Neural progenitor cell (in vitro differentiated cells): ENCODE results near the gene HCFC1.

Experiments
- EZH2 ChIP-seq: fragments of 200-600 bp; sonication (generic); IDR thresholded peaks from 2 replicates; pipeline ENCODE4 v1.6.1; 2017; ENCODE audit warnings: antibody characterized with exemption, mild to moderate bottlenecking, moderate library complexity
- EZH2phosphoT487 ChIP-seq: fragments of 200-600 bp; sonication (generic); IDR thresholded peaks from 2 replicates; pipeline ENCODE4 v1.6.1; 2017; ENCODE audit warnings: antibody characterized with exemption
- TF ChIP-seq, protein P1 (sequence below): fragments of 200-600 bp; sonication (generic); IDR thresholded peaks from 2 replicates; pipeline ENCODE4 v1.5.1; 2017; ENCODE audit warnings: antibody characterized with exemption, mild to moderate bottlenecking

DNA sequence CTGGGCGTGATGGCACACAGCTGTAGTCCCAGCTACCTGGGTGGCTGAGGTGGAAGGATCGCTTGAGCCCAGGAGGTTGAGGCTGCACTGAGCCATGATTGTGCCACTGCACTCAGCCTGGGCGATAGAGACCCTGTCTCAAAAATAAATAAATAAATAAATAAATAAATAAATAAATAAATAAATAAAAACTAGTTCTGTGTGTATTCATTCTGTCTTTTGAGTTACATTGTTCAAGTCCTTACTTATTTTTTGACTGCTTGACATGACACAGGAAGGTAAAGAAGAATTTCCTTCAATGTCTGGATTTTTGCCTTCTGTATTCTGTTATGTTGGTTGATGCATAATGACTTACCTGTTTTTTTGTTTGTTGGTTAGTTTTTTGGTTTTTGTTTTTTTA is 34.6 kb downstream of the HCFC1 start:
- TF ChIP-seq, protein P1, sequence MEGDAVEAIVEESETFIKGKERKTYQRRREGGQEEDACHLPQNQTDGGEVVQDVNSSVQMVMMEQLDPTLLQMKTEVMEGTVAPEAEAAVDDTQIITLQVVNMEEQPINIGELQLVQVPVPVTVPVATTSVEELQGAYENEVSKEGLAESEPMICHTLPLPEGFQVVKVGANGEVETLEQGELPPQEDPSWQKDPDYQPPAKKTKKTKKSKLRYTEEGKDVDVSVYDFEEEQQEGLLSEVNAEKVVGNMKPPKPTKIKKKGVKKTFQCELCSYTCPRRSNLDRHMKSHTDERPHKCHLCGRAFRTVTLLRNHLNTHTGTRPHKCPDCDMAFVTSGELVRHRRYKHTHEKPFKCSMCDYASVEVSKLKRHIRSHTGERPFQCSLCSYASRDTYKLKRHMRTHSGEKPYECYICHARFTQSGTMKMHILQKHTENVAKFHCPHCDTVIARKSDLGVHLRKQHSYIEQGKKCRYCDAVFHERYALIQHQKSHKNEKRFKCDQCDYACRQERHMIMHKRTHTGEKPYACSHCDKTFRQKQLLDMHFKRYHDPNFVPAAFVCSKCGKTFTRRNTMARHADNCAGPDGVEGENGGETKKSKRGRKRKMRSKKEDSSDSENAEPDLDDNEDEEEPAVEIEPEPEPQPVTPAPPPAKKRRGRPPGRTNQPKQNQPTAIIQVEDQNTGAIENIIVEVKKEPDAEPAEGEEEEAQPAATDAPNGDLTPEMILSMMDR, result no peak
- TF ChIP-seq EZH2 (no peak), EZH2phosphoT487 (no peak)
